WTC11 (cell line): ENCODE results near the gene TOP2A. TPM values are rescaled to one million over a fixed set of nuclear protein-coding genes. Genes with fewer than 3 reads are reported as not detected.

Experiments used
- ATAC-seq: fragments of 200-7000 bp; cut with Tn5 transposase; 2 replicates; pipeline ENCODE4 v1.10.0; 2021; ENCODE audit warnings: mild to moderate bottlenecking, moderate library complexity
- CTCF ChIA-PET: fragments of 300-600 bp; sonication (Branson Sonifier 250); formaldehyde crosslinking; loops from one replicate; lab custom pipeline; 2021; ENCODE audit warnings: antibody characterized with exemption; lab: Charles Lee
- POLR2A ChIA-PET: fragments of 350-600 bp; sonication (Branson Sonifier 250); formaldehyde crosslinking; loops from one replicate; lab custom pipeline; 2021; ENCODE audit warnings: antibody characterized with exemption; lab: Charles Lee
- DNase-seq: peaks from one replicate; pipeline ENCODE4 v3.0.0; 2021; ENCODE audit warnings: low spot score
- H3K27ac Mint-ChIP-seq: 2 replicates; pipeline ENCODE4 v1.8.0; 2021; ENCODE audit warnings: mixed read lengths
- H3K27me3 Mint-ChIP-seq: 2 replicates; pipeline ENCODE4 v1.8.0; 2021; ENCODE audit warnings: low read depth, mild to moderate bottlenecking, moderate library complexity, mixed read lengths
- H3K36me3 Mint-ChIP-seq: 2 replicates; pipeline ENCODE4 v1.8.0; 2021; ENCODE audit warnings: mixed read lengths
- H3K4me1 Mint-ChIP-seq: 2 replicates; pipeline ENCODE4 v1.8.0; 2022; ENCODE audit warnings: mixed read lengths
- H3K4me3 Mint-ChIP-seq: 2 replicates; pipeline ENCODE4 v1.8.0; 2021; ENCODE audit warnings: mild to moderate bottlenecking, moderate library complexity, mixed read lengths
- H3K9me3 Mint-ChIP-seq: 2 replicates; pipeline ENCODE4 v1.8.0; 2021; ENCODE audit warnings: mixed read lengths
- ATF1 ChIP-seq: sonication (generic); formaldehyde crosslinking; IDR thresholded peaks from 2 replicates; pipeline ENCODE4 v1.8.1; 2023; ENCODE audit warnings: mild to moderate bottlenecking, moderate library complexity, missing genetic modification reagents
- CREB1 ChIP-seq: sonication (generic); formaldehyde crosslinking; IDR thresholded peaks from 2 replicates; pipeline ENCODE4 v1.8.0; 2023; ENCODE audit warnings: mild to moderate bottlenecking, missing genetic modification reagents
- CREM ChIP-seq: sonication (generic); formaldehyde crosslinking; IDR thresholded peaks from 2 replicates; pipeline ENCODE4 v1.8.1; 2022; ENCODE audit warnings: mild to moderate bottlenecking, missing genetic modification reagents, moderate library complexity
- E2F5 ChIP-seq: sonication (generic); formaldehyde crosslinking; IDR thresholded peaks from 2 replicates; pipeline ENCODE4 v1.8.1; 2022; ENCODE audit warnings: mild to moderate bottlenecking, moderate library complexity, missing genetic modification reagents
- GABPB1 ChIP-seq: sonication (generic); formaldehyde crosslinking; IDR thresholded peaks from 2 replicates; pipeline ENCODE4 v1.8.1; 2023; ENCODE audit warnings: mild to moderate bottlenecking, missing genetic modification reagents
- GRHL2 ChIP-seq: fragments of 250-450 bp; sonication (Bioruptor Pico); IDR thresholded peaks from 2 replicates; pipeline ENCODE4 v1.8.0; 2022; ENCODE audit warnings: mild to moderate bottlenecking, moderate library complexity; ENCODE audit not compliant: insufficient replicate concordance, severe bottlenecking
- GTF2I ChIP-seq: fragments of 250-450 bp; sonication (Bioruptor Pico); conservative IDR thresholded peaks from 2 replicates; pipeline ENCODE4 v1.4.0; 2021; ENCODE audit warnings: mild to moderate bottlenecking
- JAZF1 ChIP-seq: fragments of 250-450 bp; sonication (Bioruptor Pico); IDR thresholded peaks from 2 replicates; pipeline ENCODE4 v1.9.0; 2021; ENCODE audit warnings: moderate library complexity, mild to moderate bottlenecking, inconsistent platforms
- RELA ChIP-seq: sonication (generic); formaldehyde crosslinking; IDR thresholded peaks from 2 replicates; pipeline ENCODE4 v1.8.1; 2022; ENCODE audit warnings: missing genetic modification reagents, mild to moderate bottlenecking, borderline replicate concordance
- RORB ChIP-seq: fragments of 250-450 bp; sonication (Bioruptor Pico); IDR thresholded peaks from 2 replicates; pipeline ENCODE4 v1.9.0; 2021; ENCODE audit warnings: mild to moderate bottlenecking
- TEAD4 ChIP-seq: sonication (generic); formaldehyde crosslinking; IDR thresholded peaks from 2 replicates; pipeline ENCODE4 v1.8.0; 2022; ENCODE audit warnings: mild to moderate bottlenecking, missing genetic modification reagents
- ZNF121 ChIP-seq: sonication (generic); formaldehyde crosslinking; IDR thresholded peaks from 2 replicates; pipeline ENCODE4 v1.8.0; 2023; ENCODE audit warnings: missing genetic modification reagents
- ZNF423 ChIP-seq: fragments of 250-450 bp; sonication (Bioruptor Pico); IDR thresholded peaks from 2 replicates; pipeline ENCODE4 v2.1.2; 2022; ENCODE audit warnings: mild to moderate bottlenecking, moderate library complexity
- ZNF532 ChIP-seq: fragments of 250-450 bp; sonication (Bioruptor Pico); IDR thresholded peaks from 2 replicates; pipeline ENCODE4 v1.9.0; 2021; ENCODE audit warnings: mild to moderate bottlenecking, borderline replicate concordance
- total RNA-seq: library from RNA; stranded (reverse); gene quantifications from 3 replicates; pipeline ENCODE4 v1.2.3, GENCODE V29; 2021
- TF ChIP-seq, protein P1 (sequence below): sonication (generic); formaldehyde crosslinking; IDR thresholded peaks from 2 replicates; pipeline ENCODE4 v1.8.0; 2023; ENCODE audit warnings: missing genetic modification reagents, mild to moderate bottlenecking, borderline replicate concordance
- TF ChIP-seq, protein P2 (sequence below): sonication (generic); formaldehyde crosslinking; IDR thresholded peaks from 2 replicates; pipeline ENCODE4 v1.8.0; 2022; ENCODE audit warnings: missing genetic modification reagents
- TF ChIP-seq, protein P3 (sequence below): sonication (generic); formaldehyde crosslinking; IDR thresholded peaks from 2 replicates; pipeline ENCODE4 v1.8.1; 2023; ENCODE audit warnings: mild to moderate bottlenecking, moderate library complexity, missing genetic modification reagents
- TF ChIP-seq, protein P4 (sequence below): sonication (generic); formaldehyde crosslinking; IDR thresholded peaks from 2 replicates; pipeline ENCODE4 v1.8.1; 2023; ENCODE audit warnings: mild to moderate bottlenecking, missing genetic modification reagents, moderate library complexity

TOP2A gene
- total RNA-seq, 1 experiment from 2014 or later, result 307 TPM

DNA sequence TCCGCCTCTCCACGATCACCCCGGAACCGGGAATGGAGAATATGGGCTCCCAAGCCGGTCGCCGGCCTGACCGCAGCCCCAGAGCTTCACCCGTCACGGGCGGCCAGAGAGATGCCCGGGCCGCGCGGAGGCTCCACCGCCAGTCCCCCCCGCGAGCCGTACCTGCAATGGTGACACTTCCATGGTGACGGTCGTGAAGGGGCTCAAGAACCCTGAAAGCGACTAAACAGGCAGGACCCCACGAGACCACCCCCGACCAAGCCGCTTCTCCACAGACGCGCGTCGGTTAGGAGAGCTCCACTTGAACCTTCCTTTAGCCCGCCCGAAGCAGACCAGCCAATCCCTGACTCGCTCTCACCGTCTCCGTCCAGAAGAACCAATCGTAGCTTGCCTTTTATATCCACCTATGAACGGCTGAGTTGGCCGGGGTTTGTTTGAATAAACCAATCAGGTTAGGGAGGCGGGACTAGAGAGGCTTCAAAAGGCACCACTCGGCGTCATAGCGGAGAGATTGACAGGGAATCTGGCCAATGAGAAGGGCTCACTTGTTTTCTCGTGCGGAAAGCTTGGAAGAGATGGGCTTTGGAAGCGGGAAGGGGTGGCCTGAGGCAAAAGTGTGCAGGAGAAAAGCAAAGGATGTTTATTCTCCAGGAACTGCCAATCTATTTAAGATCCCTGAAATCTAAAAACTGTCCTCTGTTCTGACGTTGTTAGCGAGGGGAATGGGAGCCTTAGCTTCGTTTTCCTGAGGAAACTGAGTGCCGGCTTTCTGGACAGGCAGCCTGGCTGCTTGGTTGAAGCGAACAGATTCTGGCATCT lies at the start of gene TOP2A (continued):
- TF ChIP-seq, protein P1, sequence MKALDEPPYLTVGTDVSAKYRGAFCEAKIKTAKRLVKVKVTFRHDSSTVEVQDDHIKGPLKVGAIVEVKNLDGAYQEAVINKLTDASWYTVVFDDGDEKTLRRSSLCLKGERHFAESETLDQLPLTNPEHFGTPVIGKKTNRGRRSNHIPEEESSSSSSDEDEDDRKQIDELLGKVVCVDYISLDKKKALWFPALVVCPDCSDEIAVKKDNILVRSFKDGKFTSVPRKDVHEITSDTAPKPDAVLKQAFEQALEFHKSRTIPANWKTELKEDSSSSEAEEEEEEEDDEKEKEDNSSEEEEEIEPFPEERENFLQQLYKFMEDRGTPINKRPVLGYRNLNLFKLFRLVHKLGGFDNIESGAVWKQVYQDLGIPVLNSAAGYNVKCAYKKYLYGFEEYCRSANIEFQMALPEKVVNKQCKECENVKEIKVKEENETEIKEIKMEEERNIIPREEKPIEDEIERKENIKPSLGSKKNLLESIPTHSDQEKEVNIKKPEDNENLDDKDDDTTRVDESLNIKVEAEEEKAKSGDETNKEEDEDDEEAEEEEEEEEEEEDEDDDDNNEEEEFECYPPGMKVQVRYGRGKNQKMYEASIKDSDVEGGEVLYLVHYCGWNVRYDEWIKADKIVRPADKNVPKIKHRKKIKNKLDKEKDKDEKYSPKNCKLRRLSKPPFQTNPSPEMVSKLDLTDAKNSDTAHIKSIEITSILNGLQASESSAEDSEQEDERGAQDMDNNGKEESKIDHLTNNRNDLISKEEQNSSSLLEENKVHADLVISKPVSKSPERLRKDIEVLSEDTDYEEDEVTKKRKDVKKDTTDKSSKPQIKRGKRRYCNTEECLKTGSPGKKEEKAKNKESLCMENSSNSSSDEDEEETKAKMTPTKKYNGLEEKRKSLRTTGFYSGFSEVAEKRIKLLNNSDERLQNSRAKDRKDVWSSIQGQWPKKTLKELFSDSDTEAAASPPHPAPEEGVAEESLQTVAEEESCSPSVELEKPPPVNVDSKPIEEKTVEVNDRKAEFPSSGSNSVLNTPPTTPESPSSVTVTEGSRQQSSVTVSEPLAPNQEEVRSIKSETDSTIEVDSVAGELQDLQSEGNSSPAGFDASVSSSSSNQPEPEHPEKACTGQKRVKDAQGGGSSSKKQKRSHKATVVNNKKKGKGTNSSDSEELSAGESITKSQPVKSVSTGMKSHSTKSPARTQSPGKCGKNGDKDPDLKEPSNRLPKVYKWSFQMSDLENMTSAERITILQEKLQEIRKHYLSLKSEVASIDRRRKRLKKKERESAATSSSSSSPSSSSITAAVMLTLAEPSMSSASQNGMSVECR (CRISPR knock-in tag), result peak; percentile 58; the same call in 1 of the 2 replicates
- TF ChIP-seq GABPB1 (CRISPR knock-in tag) (peak; percentile 86), ZNF121 (CRISPR knock-in tag) (no peak), CREM (CRISPR knock-in tag) (0 out of 2 replicates have a peak, but pooled peaks have one; percentile 61), E2F5 (CRISPR knock-in tag) (peak; percentile 63; the same call in 1 of the 2 replicates), ATF1 (no peak)
- TF ChIP-seq, protein P2, sequence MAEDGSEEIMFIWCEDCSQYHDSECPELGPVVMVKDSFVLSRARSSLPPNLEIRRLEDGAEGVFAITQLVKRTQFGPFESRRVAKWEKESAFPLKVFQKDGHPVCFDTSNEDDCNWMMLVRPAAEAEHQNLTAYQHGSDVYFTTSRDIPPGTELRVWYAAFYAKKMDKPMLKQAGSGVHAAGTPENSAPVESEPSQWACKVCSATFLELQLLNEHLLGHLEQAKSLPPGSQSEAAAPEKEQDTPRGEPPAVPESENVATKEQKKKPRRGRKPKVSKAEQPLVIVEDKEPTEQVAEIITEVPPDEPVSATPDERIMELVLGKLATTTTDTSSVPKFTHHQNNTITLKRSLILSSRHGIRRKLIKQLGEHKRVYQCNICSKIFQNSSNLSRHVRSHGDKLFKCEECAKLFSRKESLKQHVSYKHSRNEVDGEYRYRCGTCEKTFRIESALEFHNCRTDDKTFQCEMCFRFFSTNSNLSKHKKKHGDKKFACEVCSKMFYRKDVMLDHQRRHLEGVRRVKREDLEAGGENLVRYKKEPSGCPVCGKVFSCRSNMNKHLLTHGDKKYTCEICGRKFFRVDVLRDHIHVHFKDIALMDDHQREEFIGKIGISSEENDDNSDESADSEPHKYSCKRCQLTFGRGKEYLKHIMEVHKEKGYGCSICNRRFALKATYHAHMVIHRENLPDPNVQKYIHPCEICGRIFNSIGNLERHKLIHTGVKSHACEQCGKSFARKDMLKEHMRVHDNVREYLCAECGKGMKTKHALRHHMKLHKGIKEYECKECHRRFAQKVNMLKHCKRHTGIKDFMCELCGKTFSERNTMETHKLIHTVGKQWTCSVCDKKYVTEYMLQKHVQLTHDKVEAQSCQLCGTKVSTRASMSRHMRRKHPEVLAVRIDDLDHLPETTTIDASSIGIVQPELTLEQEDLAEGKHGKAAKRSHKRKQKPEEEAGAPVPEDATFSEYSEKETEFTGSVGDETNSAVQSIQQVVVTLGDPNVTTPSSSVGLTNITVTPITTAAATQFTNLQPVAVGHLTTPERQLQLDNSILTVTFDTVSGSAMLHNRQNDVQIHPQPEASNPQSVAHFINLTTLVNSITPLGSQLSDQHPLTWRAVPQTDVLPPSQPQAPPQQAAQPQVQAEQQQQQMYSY (CRISPR knock-in tag), result peak; percentile 94
- TF ChIP-seq, protein P3, sequence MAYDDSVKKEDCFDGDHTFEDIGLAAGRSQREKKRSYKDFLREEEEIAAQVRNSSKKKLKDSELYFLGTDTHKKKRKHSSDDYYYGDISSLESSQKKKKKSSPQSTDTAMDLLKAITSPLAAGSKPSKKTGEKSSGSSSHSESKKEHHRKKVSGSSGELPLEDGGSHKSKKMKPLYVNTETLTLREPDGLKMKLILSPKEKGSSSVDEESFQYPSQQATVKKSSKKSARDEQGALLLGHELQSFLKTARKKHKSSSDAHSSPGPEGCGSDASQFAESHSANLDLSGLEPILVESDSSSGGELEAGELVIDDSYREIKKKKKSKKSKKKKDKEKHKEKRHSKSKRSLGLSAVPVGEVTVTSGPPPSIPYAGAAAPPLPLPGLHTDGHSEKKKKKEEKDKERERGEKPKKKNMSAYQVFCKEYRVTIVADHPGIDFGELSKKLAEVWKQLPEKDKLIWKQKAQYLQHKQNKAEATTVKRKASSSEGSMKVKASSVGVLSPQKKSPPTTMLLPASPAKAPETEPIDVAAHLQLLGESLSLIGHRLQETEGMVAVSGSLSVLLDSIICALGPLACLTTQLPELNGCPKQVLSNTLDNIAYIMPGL (CRISPR knock-in tag), result peak; percentile 60; the same call in 1 of the 2 replicates

GRCh38 chr17:40467281-40467867 lies 49.7 kb upstream of the TOP2A start:
- no peak for ATAC-seq
- no peak for DNase-seq
- peaks cover 9% of the 10 kb centered on the region for H3K36me3 Mint-ChIP-seq
- peaks cover 4% of the 10 kb centered on the region for H3K27me3 Mint-ChIP-seq
- peaks cover 8% of the 10 kb centered on the region for H3K9me3 Mint-ChIP-seq
- ChIA-PET CTCF (interaction anchor here (4.4 kb wide), 1 partner anchor 9 kb away, joined by 35 read pairs; no protein-coding TSS in a partner anchor), POLR2A (interaction anchor here (0.6 kb wide), 1 partner anchor 9 kb away, joined by 3 read pairs; no protein-coding TSS in a partner anchor)
- peaks cover 54% of the 10 kb centered on the region for H3K4me1 Mint-ChIP-seq
- no peak overlapping the region for H3K4me3 Mint-ChIP-seq
- no peak overlapping the region for H3K27ac Mint-ChIP-seq
- TF ChIP-seq RELA (CRISPR knock-in tag), result no peak
- no peak for TF ChIP-seq CREB1 (CRISPR knock-in tag)
- no peak for TF ChIP-seq GRHL2 (CRISPR knock-in tag)
- TF ChIP-seq JAZF1 (CRISPR knock-in tag), result no peak
- no peak for TF ChIP-seq ZNF532 (CRISPR knock-in tag)
- TF ChIP-seq, protein P4, sequence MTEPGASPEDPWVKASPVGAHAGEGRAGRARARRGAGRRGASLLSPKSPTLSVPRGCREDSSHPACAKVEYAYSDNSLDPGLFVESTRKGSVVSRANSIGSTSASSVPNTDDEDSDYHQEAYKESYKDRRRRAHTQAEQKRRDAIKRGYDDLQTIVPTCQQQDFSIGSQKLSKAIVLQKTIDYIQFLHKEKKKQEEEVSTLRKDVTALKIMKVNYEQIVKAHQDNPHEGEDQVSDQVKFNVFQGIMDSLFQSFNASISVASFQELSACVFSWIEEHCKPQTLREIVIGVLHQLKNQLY (CRISPR knock-in tag), result no peak
- no peak for TF ChIP-seq ZNF423 (CRISPR knock-in tag)
- no peak for TF ChIP-seq TEAD4 (CRISPR knock-in tag)
- no peak for TF ChIP-seq GTF2I
- TF ChIP-seq RORB, result no peak
